Measurements from ENCODE around the gene NID1. TPM values are rescaled to one million over a fixed set of nuclear protein-coding genes. Genes with fewer than 3 reads are reported as not detected.

Gene NID1
- total and polyA plus RNA-seq, 2 donors (not counting 3 experiments of a cell fraction or from before 2014, with no cell fraction given) = 87.0 to 109 TPM

GRCh38 chr1:235993652-235994051 is 71.2 kb downstream of the NID1 start:
- dilution Hi-C loops (cut with MboI; ENCODE audit: extremely low pct_ligation_motif_present, low sequenced_read_pairs) = no loop called here
- no peak for FAIRE-seq
- intact Hi-C loops (cut with micrococcal nuclease) = no loop called here

More at GRCh38 chr1:235993652-235994051, 71.2 kb downstream of the NID1 start:
- Histone ChIP-seq H3K9me1 (replicated peaks; ENCODE audit: control insufficient read depth, extremely low read depth, insufficient read depth, low read length) (no peaks in the 10 kb centered on the region), H3K79me2 (ENCODE audit: control insufficient read depth, insufficient read depth, low read length) (no peaks in the 10 kb centered on the region), H3K36me3 (ENCODE audit: control insufficient read depth in 2 of 2, extremely low read depth in 1 of 2, insufficient read depth in 2 of 2, low read length in 2 of 2) (peaks cover 0 to 20% of the 10 kb centered on the region in 2 experiments), H3K27me3 (ENCODE audit: control insufficient read depth in 2 of 2, insufficient read depth in 2 of 2, low read length in 2 of 2) (no peaks in the 10 kb centered on the region), H3K27ac (ENCODE audit: insufficient read depth, low read depth, low read length) (no peak overlapping the region), H4K20me1 (replicated peaks; ENCODE audit: control insufficient read depth, extremely low read depth, insufficient read depth, low read length) (no peaks in the 10 kb centered on the region), H3K9me3 (replicated peaks; ENCODE audit: control insufficient read depth, insufficient read depth, low read length) (no peaks in the 10 kb centered on the region), H3K4me2 (ENCODE audit: insufficient read depth, low read length) (no peak overlapping the region), H3K4me1 (ENCODE audit: control insufficient read depth, extremely low read depth, insufficient read depth, low read length) (no peaks in the 10 kb centered on the region), H3K9ac (replicated peaks; ENCODE audit: extremely low read depth, insufficient read depth, low read length) (no peak overlapping the region), H3K4me3 (replicated peaks in 1 of 3; ENCODE audit: insufficient read depth in 1 of 3, low read depth in 1 of 3, low read length in 3 of 3) (no peak overlapping the region), H2AFZ (ENCODE audit: low read depth, low read length) (no peak overlapping the region)
- BruUV-seq (replicated peaks) = no TSS peak
- ChIA-PET CTCF (no interaction called here), POLR2A (no interaction called here)
- no peak for TF ChIP-seq GATA2 (IDR thresholded peaks at IDR 0.05; ENCODE audit: insufficient read depth, insufficient read length, low read depth, low read length)
- TF ChIP-seq, protein P1, sequence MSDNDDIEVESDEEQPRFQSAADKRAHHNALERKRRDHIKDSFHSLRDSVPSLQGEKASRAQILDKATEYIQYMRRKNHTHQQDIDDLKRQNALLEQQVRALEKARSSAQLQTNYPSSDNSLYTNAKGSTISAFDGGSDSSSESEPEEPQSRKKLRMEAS (IDR thresholded peaks at IDR 0.05; ENCODE audit: insufficient read depth, insufficient read length) = no peak
- no peak for TF ChIP-seq JUN (IDR thresholded peaks at IDR 0.05; ENCODE audit: borderline replicate concordance, insufficient read depth, insufficient read length, low read depth)
- no peak for TF ChIP-seq FOS (IDR thresholded peaks at IDR 0.05; ENCODE audit: borderline replicate concordance, insufficient read depth, low read length)
- no peak for TF ChIP-seq POLR2A (IDR thresholded peaks at IDR 0.05; ENCODE audit: low read depth, low read length)
- TF ChIP-seq, protein P2, sequence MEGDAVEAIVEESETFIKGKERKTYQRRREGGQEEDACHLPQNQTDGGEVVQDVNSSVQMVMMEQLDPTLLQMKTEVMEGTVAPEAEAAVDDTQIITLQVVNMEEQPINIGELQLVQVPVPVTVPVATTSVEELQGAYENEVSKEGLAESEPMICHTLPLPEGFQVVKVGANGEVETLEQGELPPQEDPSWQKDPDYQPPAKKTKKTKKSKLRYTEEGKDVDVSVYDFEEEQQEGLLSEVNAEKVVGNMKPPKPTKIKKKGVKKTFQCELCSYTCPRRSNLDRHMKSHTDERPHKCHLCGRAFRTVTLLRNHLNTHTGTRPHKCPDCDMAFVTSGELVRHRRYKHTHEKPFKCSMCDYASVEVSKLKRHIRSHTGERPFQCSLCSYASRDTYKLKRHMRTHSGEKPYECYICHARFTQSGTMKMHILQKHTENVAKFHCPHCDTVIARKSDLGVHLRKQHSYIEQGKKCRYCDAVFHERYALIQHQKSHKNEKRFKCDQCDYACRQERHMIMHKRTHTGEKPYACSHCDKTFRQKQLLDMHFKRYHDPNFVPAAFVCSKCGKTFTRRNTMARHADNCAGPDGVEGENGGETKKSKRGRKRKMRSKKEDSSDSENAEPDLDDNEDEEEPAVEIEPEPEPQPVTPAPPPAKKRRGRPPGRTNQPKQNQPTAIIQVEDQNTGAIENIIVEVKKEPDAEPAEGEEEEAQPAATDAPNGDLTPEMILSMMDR (IDR thresholded peaks at IDR 0.05; ENCODE audit: extremely low read depth in 1 of 2, insufficient read depth in 1 of 2, low read depth in 1 of 2, low read length in 2 of 2) = no peak
- TF ChIP-seq MYC (IDR thresholded peaks at IDR 0.05; ENCODE audit: low read depth, low read length) = no peak
- no peak for TF ChIP-seq POLR2AphosphoS5 (IDR thresholded peaks at IDR 0.05; ENCODE audit: insufficient read depth, low read depth, low read length)
- TF ChIP-seq EZH2 (IDR thresholded peaks at IDR 0.05; ENCODE audit: borderline replicate concordance, low read depth, low read length, severe bottlenecking) = no peak
- DNase-seq (ENCODE audit: low read depth, low spot score) = no peak

Measured in endothelial cell of umbilical vein (primary cell).